Right hindlimb (tissue), 1 donor: ENCODE data around the gene SPINK2.

ENCODE experiments used
- DNase-seq: peaks from one replicate; pipeline ENCODE4 v3.0.0-alpha.2; 2018

The SPINK2 gene, protein sequence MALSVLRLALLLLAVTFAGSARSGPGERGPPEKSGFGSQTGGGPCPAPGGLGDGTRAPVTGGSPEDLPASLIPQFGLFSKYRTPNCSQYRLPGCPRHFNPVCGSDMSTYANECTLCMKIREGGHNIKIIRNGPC

DNA sequence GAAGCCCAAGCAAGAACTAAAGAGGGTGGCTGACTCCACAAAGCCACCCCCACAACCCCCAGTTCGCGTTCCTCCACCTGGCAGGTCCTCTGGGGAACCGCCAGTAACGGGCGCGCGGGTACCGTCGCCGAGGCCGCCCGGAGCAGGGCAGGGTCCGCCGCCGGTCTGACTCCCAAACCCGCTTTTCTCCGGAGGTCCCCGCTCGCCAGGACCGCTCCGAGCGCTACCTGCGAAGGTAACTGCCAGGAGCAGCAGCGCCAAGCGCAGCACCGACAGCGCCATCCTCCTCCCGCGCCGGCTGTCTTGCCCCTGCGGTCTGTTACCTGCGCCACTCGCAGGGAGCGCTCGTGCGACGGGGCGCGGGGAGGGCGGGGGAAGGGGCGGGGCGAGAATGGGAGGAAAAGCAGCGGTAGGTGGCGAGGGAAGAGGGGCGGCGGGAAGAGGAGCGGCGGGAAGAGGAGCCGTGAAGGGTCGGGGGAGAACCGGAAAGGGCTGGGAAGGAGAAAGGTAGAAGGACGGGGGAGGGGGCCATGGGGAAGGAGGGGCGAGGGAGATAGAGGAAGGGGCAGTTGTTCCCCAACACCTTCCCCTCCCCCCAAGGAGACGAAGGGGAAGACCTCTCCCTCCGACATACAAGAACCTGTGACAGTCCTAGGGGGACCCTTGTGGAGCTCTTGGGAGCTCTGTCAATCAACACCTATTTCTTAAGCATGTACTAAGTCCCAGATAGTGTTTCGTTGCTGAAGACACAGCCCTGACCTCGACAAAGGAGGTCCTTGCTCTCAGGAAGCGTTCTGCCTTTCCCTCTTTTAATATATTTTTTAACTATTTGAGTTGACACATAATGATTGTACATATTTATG, at the start of gene SPINK2:
Gene SPINK2, minus strand, starts transcription at position 321 of the 863 bp plus-strand sequence. Its CDS starts 39 bp downstream, at position 282.
- DNase-seq: peak; percentile 38

DNA sequence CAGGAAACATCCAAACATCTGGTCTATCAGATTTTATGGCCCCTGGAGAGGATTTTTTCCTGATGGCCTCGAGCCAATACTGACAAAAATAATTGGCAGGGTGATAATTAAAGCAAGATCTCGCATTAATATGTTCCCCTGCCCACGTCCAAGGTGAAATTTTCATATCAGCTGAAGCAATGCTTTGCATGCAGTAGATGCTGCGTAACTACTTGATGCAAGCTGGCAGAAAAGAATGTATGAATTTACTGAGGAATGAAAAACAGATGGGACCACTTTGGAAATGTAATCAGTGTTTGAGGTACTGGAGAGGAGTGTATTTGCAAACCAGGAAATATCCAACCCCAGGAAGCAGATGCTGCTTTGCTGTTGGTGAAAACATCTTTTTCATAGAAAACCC, 49.4 kb upstream of the SPINK2 start:
- peak; percentile 64 for DNase-seq

DNA sequence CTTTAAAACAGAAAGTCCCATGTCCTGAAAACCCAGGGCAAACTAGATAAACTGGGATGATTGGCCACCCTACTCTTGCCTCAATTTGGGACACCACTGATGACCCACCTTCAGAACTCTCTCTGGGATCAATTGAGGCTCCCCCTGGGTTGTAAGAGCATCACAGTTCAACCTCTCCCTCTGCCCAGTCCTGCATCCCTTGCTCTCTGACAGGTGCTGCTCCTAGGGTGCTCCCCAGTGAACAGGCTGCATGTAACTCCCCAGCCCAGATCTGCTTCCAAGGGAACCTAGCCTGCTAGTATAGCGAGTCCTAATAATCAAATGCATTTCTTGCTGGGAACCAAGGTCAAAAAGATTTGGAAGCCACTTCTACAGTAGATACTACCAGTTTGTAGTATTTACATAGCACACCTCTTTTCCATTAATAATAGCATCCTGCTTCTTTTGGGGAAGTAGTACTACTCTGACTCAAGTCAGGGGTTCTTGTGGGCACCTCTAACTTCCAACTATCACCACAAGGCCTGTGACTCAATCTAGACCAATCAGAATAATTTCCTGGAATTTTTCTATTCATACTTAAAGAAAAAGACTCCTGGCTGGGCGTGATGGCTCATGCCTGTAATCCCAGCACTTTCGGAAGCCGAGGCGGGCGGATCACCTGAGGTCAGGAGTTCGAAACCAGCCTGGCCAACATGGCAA, 42.1 kb upstream of the SPINK2 start:
- DNase-seq: no peak

GRCh38 chr4:56861360-56861759, 39.9 kb upstream of the SPINK2 start:
- no peak for DNase-seq

DNA sequence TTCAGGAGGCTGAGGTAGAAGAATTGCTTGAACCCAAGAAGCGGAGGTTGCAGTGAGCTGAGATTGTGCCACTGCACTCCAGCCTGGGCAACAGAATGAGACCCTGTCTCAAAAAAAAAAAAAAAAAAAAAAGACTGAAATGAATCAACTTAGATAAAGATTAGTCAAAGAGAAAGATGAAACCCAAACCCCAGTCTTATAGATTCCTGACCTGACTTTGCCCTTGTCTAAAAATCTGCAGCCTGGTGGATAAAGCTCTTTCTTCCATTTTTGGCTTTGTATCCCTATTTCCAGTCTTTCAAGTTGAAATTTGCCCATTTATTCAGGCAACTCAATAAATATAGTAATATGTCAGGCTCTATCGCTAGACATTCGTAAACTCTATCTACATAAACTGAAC, 39.3 kb upstream of the SPINK2 start:
- DNase-seq: no peak

GRCh38 chr4:56859841-56860240, 38.3 kb upstream of the SPINK2 start:
- DNase-seq: no peak

DNA sequence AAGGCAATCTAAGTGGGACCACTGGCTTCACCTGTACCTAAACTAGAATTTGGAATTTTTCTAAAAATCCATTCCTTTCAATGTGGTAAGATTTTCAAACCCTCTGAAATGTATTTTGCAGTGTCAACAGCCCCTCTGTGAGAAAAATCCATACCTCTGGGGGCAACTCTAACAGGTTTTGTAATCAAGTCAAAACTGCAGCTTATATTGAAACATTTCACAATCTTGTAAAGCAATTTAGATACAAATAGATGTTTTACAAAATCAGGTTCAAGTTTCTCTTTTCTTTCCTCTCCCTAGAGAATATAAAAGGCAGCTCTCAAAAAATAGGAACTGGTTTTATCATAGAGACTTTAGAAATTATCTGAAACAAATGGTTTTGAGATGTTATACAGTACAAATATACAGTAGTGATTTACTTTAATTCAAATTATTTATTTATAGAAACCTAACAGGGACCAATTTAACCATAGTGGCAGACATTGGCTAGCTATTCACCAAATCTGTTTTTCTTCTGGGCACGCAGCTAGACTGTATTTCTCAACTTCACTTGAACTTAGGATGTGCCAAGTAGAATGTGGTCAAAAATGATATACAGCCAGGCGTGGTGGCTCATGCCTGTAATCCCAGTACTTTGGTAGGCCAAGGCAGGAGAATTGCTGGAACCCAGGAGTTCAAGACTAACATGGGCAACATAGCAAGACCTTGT, 36.3 kb upstream of the SPINK2 start:
- DNase-seq: no peak

DNA sequence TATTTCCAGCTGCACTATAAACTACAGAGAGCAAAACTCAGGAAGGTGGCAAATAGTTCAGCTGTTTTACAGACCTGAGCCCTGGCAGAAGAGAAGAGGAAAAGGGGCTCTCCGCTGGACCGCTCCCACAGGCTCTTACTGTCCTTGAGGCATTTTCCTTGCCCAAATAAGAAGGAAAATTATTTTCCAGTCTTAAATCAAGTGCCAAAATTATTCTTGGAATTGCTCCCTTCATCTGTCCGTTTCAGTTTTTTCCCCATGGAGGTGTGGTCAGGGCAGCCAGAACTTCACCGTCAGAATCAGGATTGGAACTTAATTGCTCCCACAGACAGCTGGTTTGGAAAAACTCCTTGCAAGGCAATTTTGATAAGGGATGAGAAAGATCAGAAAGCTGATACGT, 35.2 kb upstream of the SPINK2 start:
- peak; percentile 38 for DNase-seq

- DNase-seq: no peak
These were observed 29.4 kb upstream of the SPINK2 start for GRCh38 chr4:56850910-56851309.

DNA sequence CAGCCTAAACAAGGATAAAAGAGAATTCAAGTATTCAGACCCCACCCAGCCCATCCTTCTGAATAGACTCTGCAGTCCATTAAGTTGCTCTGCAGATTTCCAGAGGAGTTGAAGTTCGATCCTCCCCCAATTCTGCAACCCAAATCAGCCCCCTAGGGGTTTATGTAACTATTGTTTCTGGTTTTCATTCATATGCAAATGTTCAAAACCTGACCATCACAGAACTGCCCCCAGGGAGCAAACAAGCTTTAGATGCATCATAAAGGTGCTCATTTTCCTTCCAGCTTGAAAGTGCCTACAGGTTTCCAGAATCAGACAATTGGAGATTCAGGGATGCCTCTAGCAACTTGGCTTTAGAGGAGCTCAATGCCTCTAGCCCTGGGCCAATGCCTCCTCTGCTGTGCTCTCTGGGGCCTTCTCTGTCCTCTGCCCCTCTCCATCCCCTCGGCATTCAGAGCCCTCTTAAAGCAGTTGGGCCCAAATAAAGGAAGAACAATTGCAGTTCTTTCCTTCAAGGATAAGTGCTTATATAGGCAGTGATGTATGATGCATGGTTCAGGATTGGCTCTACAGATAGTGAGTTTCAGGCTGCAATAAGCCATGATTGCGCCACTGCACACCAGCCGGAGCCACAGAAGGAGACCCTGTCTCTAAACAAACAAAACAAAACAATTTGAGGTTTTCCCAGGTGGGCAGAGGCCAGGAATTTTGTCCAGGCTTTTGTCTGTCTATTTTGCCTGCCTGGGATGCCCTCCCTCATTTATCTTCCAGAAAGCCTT, 23.5 kb upstream of the SPINK2 start:
- no peak for DNase-seq

DNA sequence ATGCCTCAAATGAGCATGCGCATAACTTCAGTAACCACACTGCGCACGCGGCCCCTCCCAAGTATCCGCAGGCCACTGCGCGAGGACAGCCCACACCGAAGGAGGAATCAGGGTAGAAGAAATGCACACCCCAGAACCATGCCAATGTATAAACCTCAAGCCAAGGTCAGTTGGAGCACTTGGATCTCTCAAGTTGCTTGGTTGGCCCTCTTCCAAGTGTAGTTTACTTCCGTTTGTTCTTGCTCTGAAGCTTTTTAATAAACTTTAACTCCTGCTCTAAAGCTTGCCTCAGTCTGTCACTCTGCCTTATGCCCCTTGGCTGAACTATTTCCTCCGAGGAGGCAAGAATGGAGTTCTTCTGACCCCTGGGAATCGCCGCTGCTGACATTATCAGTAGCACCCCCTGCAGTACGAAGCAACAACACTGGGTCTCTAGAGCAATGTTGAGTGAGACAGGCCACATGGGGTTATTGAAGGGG, 22.0 kb upstream of the SPINK2 start:
- no peak for DNase-seq

DNA sequence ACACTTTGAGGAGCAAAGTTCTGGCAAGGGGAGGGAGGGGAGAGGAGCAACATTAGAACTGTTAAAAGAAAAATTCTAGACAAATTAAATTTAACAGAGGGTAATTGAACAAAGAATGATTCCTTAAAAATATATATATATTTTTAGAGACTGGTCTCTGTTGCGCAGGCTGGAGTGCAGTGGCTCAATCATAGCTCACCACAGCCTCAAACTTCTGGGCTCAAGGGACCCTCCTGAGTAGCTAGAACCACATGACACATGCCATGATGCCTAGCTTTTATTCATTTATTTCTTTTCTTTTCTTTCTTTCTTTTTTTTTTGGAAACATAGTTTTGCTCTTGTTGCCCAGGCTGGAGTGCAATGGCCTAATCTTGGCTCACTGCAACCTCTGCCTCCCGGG, 19.1 kb upstream of the SPINK2 start:
- DNase-seq: no peak

GRCh38 chr4:56828784-56829535, 7.5 kb upstream of the SPINK2 start:
- no peak for DNase-seq

DNA sequence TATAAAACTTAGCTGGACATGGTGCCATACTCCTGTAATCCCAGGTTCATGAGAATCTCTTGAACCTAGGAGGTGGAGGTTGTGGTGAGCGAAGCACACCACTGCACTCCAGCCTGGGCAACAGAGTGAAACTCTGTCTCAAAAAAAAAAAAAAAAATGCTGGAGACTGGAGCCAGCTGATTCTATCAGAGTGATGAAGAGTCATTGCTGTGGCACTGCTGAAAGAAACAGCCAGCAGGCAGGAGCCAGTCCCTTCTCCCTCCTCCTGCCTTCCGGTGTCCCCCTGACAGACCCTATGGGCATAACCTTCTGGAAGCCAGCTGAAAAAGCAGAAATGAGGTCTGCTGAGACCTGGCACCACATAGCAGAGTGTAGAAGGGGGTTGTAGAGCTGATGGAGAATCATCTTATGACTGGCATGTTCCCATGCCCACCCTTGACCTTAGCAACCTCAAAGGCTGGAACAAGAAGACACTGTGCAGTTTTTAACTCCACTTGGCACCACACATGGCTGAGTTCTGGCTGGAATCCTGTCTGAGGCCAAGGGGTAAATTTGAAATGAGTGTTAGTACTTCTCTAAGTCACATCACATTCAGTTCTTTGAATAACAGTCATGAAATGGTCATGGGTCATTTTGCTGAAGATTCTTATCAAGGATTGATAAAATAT, 2.6 kb upstream of the SPINK2 start:
- no peak for DNase-seq

DNA sequence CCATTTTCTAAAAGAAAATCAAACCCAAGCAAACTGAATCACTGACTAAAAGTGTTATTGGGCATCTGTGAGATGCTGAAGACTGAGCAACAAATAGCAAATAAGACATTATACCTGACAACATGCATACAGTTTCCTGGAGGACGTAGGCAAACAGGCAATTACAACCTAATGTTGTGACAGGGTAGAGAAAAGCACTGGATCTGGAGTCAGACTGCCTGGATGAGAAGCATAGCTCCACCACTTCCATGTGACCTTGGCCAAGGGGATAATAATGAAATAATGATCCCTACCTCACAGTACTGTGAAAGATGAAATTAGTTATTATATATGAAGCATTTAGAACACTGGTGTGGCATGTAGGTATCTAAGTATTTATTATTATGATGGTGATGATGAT, 2.7 kb downstream of the SPINK2 start:
- no peak for DNase-seq

GRCh38 chr4:56817840-56818491, 3.5 kb downstream of the SPINK2 start:
- no peak for DNase-seq

- DNase-seq: no peak
These were observed 14.8 kb downstream of the SPINK2 start for GRCh38 chr4:56806666-56807065.

DNA sequence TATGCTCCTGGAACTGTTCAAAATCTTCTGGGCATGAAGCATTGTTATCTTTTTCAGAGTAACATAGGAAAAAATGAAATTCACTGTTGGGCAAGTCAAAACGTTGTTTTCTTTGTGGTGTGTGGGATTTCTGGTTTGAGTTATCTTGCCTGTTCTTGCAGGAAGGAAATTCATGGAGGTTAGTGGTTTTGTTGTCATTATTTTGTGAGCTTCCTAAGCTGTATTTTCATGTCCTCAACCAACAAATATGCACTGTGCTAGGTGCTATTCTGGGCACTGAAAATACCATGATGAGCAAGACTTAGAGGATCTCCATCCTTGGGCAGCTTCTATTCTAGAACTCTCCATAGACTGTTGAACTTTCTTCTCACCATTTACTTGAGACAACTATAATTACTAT, 16.9 kb downstream of the SPINK2 start:
- DNase-seq: no peak

DNA sequence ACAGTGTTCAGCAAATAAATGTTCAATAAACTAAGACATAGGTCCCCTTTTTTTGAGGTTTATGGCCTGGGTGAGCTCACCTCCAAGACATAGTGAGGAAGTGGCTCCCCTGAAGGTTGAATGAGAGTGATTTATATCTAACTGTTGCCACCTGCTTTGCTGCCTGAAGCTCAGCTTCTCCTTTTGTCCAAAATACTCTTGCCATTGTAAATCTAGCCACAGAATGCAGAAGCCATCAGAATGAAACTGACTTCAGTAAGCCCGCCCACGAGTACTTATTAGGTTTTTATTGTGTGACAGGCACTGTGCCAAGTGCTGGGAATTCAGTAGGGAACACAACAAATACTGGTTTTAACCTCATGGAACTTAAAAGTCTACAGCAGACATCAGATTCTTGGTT, 18.0 kb downstream of the SPINK2 start:
- DNase-seq: no peak
